ENCODE results near the gene SPTBN5.
"Not testable (repeated sequence)": the region's sequence is repeated elsewhere in the genome, so short reads cannot be mapped to it uniquely, and the experiment has no call there.

SPTBN5 gene

DNA sequence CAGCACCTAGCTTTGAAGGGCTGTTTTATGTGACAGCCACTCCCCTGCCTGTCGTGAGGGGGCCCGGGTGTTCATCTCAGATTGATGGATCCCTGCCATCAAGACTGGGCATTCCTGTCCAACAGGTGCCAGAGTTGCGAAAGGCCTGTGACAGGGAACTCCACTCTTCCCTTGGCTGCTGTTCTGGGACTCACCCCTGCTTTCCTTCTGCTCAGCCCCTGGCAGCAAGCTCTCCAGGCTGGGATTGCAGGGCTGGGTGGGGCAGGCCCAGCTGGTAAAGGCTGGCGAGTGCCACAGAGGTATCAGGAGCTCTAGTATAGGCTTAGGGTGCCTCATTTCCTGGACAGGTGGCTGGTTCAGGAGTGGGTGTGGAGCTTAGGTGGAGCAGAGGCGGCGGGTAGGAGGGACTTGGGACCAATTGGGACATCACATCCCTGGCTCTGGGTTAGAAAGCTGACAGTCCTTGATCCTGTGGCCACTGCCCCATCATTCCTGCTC, 55.4 kb downstream of the SPTBN5 start, which contains the start of gene PLA2G4B:
Gene PLA2G4B, plus strand, starts transcription at position 448 of the 498 bp plus-strand sequence. CDS start 67 bp downstream, outside the sequence.
- TF ChIP-seq, protein P1, sequence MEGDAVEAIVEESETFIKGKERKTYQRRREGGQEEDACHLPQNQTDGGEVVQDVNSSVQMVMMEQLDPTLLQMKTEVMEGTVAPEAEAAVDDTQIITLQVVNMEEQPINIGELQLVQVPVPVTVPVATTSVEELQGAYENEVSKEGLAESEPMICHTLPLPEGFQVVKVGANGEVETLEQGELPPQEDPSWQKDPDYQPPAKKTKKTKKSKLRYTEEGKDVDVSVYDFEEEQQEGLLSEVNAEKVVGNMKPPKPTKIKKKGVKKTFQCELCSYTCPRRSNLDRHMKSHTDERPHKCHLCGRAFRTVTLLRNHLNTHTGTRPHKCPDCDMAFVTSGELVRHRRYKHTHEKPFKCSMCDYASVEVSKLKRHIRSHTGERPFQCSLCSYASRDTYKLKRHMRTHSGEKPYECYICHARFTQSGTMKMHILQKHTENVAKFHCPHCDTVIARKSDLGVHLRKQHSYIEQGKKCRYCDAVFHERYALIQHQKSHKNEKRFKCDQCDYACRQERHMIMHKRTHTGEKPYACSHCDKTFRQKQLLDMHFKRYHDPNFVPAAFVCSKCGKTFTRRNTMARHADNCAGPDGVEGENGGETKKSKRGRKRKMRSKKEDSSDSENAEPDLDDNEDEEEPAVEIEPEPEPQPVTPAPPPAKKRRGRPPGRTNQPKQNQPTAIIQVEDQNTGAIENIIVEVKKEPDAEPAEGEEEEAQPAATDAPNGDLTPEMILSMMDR (conservative IDR thresholded peaks at IDR 0.05; ENCODE audit: low read depth, low read length) = no peak
- no peak within 1 kb of the TSS for H3K4me3 ChIP-seq (ENCODE audit: low read depth, low read length)

DNA sequence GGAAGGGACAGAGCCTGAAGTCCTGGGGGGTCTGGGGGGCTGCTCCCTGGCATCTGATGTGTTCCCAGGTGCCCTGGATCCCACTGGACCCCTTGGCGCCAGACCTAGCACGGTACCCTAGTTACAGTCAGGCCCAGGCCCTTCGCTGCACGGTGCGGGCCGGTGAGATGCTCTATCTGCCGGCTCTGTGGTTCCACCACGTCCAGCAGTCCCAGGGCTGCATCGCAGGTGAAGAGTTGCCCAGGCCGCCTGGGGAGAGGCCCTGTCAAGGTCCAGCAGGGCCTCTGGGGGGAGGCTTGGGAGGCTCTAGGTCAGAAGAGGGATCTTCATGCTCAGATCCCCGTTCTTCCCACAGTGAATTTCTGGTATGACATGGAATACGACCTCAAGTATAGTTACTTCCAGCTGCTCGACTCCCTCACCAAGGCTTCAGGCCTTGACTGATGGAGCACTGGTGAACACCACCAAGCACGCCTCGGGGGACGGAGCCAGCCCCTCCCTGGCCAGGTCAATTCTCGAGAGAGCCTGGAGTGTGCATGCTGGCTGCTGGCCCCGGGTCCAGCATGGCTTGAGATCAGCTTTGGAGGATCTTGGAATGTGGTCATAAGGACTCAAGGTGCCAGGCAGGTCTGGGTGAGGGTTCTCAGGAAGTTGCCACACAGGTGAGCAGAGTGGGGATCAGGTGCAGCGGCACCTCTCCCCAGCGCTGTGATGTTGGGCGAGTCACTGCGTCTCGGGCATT, 57.0 kb downstream of the SPTBN5 start:
- no peak for DNase-seq (ENCODE audit: low read depth)
- TF ChIP-seq, protein P1 (conservative IDR thresholded peaks at IDR 0.05; ENCODE audit: low read depth, low read length) = no peak
- no peak overlapping the region for H3K4me3 ChIP-seq (ENCODE audit: low read depth, low read length)

More for the DNA sequence above, 55.4 kb downstream of the SPTBN5 start, which contains the start of gene PLA2G4B:
- no peak for DNase-seq (ENCODE audit: low read depth)

DNA sequence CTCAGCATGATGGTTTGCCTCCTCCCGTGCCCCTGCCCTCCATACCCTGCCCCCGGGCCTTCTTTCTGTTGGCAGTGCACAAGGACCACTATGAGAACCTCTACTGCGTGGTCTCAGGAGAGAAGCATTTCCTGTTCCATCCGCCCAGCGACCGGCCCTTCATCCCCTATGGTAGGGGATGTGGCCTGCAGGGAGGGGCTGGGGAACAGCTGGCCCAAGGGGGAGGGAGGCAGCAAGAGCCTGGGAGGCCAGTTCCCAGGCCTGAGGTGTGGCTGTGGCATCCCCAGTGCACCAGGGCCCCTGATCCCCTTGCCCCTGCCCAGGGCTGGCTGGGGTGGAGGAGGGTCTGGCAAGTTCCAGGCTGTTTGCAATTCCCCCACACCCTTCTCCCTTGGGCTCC, 57.8 kb downstream of the SPTBN5 start:
- no peak for DNase-seq (ENCODE audit: low read depth)
- TF ChIP-seq, protein P1 (conservative IDR thresholded peaks at IDR 0.05; ENCODE audit: low read depth, low read length) = no peak

DNA sequence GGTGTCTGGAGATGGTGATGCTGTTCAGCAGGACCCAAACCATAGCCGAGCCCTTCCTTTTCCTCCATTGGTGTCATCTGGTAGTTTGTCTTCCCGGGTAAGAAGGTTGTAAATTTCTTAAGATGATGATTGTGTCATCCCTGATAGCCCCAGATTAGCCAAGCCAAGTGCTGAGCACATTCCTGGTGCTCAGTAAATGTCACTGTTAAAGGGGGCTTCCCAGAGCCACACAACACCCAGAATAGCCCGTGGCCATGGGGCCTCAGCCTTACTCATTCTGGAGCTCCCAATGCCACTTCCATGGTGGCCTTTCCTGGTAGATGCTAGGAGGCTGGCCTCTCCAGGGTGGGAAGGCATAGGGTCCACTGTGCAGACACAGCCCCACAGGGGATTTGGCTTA, 59.8 kb downstream of the SPTBN5 start:
- no peak overlapping the region for H3K4me3 ChIP-seq (ENCODE audit: low read depth, low read length)
- no peak for DNase-seq (ENCODE audit: low read depth)
- TF ChIP-seq, protein P1 (conservative IDR thresholded peaks at IDR 0.05; ENCODE audit: low read depth, low read length) = no peak

More for the DNA sequence above, 57.8 kb downstream of the SPTBN5 start:
- H3K4me3 ChIP-seq (ENCODE audit: low read depth, low read length) = no peak overlapping the region

DNA sequence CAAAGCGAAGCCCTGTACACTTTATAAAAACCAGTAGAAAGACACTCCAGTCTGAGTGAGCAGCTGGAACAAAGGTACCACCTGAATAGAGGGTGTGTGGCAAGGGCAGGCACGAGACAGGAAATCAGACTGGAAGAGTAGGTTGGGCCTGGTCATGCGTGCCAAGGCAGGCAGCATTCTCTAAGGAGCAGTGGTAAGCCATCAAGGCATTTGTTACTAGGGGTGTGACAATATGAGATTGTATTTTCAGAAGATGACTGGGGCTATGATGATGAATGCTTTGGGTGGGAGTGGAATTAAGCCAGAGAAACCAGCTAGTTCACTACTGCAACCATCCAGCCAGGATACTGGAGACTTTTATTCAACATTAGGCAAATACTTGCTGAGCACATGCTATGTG, 61.0 kb downstream of the SPTBN5 start:
- DNase-seq (ENCODE audit: low read depth) = no peak
- TF ChIP-seq, protein P1 (conservative IDR thresholded peaks at IDR 0.05; ENCODE audit: low read depth, low read length) = no peak
- no peak overlapping the region for H3K4me3 ChIP-seq (ENCODE audit: low read depth, low read length)

DNA sequence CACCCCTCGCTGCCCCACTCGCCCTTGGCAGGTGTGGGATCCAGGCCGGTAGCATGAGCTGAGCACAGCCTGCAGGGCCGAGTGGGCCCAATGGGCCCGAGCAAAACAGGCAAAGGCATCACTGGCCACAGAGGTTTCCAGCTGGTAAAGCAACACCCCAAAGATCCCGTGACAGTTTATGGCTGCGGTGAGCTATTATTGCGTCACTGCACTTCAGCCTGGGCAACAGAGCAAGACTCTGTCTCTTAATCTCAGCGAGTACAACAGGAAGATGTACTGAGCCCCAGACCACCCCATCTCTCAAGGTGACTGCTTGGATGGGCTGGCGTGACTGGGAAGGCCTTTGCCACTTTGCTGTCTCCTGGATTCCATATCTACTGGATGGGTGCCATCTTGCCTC, 61.6 kb downstream of the SPTBN5 start:
- no peak for DNase-seq (ENCODE audit: low read depth)
- no peak overlapping the region for H3K4me3 ChIP-seq (ENCODE audit: low read depth, low read length)
- TF ChIP-seq, protein P1 (conservative IDR thresholded peaks at IDR 0.05; ENCODE audit: low read depth, low read length) = no peak

DNA sequence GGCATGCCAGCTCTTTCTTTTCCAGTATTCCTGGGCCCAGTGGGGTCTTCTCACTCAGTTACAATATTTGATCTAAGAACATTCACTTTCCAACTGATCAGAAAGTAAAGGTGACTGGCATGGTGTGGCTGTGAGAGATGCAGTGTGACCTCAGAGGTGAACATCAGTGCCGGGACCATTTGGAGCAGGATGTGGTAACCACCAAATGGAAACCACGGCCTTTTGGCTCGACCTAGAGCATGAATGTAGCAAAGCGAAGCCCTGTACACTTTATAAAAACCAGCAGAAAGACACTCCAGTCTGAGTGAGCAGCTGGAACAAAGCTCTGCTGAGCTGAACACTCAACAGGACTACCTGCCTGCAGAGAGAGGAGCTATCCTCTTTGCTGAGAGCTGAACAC, 62.6 kb downstream of the SPTBN5 start:
- not testable (repeated sequence) for H3K4me3 ChIP-seq (ENCODE audit: low read depth, low read length); DNase-seq (ENCODE audit: low read depth)
